K562 (cell line): ENCODE measurements around the gene UBR1. TPM values are rescaled to one million over a fixed set of nuclear protein-coding genes. Genes with fewer than 3 reads are reported as not detected.
A peak's percentile ranks its signal among the peaks of the same experiment; 100 is the strongest.

Experiments used
- ATAC-seq: fragments of 200-7000 bp; cut with Tn5 transposase; 3 replicates; pipeline ENCODE4 v1.9.1; 2020; ENCODE audit warnings: moderate library complexity
- BruUV-seq: library from RNA; stranded (reverse); fragments of 400-500 nt; replicated peaks from 2 replicates; lab custom pipeline; 2021; lab: Mats Ljungman, UMichigan
- CTCF ChIA-PET: fragments of 300-600 bp; formaldehyde crosslinking; extraction: SDS; loops from one replicate; lab custom pipeline; 2021; ENCODE audit warnings: low intra/inter-chr PET ratio; lab: Yijun Ruan, JAX
- POLR2A ChIA-PET: fragments of 300-600, 350-650 bp; sonication (Branson Sonifier 250); formaldehyde crosslinking; extraction: SDS; loops from one replicate; lab custom pipeline; 2021; ENCODE audit warnings: antibody characterized with exemption, inconsistent platforms; lab: Yijun Ruan, JAX
- DNase-seq, 4 experiments: peaks; one replicate each; pipeline versions ENCODE4 v3.0.0 to v3.0.0-alpha.2; 2011 to 2018; ENCODE audit warnings: low spot score in 3 of 4, mixed read lengths in 3 of 4; ENCODE audit errors: extremely low read depth in 1 of 4
- FAIRE-seq: peaks from 2 replicates; lab custom pipeline; 2011; peaks lifted over from hg19 to GRCh38; lab: Jason Lieb, UNC
- H2AFZ ChIP-seq: 2 replicates; pipeline ENCODE4 v1.6.0; 2011; ENCODE audit warnings: low read depth, low read length, control low read depth, inconsistent platforms
- H3K27ac ChIP-seq: fragments of 200-600 bp; 3 replicates; pipeline ENCODE4 v1.8.0; 2011; ENCODE audit warnings: low read depth, mild to moderate bottlenecking, control low read depth, inconsistent platforms, low read length, moderate library complexity, mixed read lengths; ENCODE audit errors: extremely low read depth
- H3K27me3 ChIP-seq, 2 experiments: fragments of 300-600 bp in 1 of 2; 2 replicates in 1 of 2; 3 replicates in 1 of 2; pipeline versions ENCODE4 v1.6.0 to v1.8.0; 2011; ENCODE audit warnings: inconsistent platforms in 2 of 2, low read length in 2 of 2, mild to moderate bottlenecking in 1 of 2, mixed read lengths in 1 of 2, moderate library complexity in 1 of 2; ENCODE audit not compliant: control insufficient read depth in 2 of 2, insufficient read depth in 2 of 2
- H3K36me3 ChIP-seq: fragments of 300-600 bp; 3 replicates; pipeline ENCODE4 v1.8.0; 2011; ENCODE audit warnings: mild to moderate bottlenecking, low read length, inconsistent platforms; ENCODE audit not compliant: control insufficient read depth, insufficient read depth
- H3K4me1 ChIP-seq, 2 experiments: fragments of 200-600 bp in 1 of 2; replicated peaks in 1 of 2; 2 replicates in 1 of 2; 3 replicates in 1 of 2; pipeline versions ENCODE4 v1.5.1 to v1.8.0; 2011; ENCODE audit warnings: inconsistent platforms in 2 of 2, low read length in 2 of 2, mild to moderate bottlenecking in 1 of 2, mixed read lengths in 1 of 2, moderate library complexity in 1 of 2; ENCODE audit not compliant: control insufficient read depth in 2 of 2, insufficient read depth in 2 of 2
- H3K4me2 ChIP-seq: 2 replicates; pipeline ENCODE4 v1.6.1; 2011; ENCODE audit warnings: low read length, control low read depth, inconsistent platforms, mixed read lengths; ENCODE audit not compliant: insufficient read depth
- H3K4me3 ChIP-seq: fragments of 200-600 bp; sonication (generic), shearing (Covaris generic); 2 replicates; pipeline ENCODE4 v1.5.1; 2016; ENCODE audit warnings: control low read depth, inconsistent platforms
- H3K79me2 ChIP-seq: fragments of 200-600 bp; 3 replicates; pipeline ENCODE4 v1.8.0; 2011; ENCODE audit warnings: low read length, inconsistent platforms; ENCODE audit not compliant: control insufficient read depth, insufficient read depth
- H3K9ac ChIP-seq, 2 experiments: 2 replicates each; pipeline versions ENCODE4 v1.6.0 to v1.6.1; 2011; ENCODE audit warnings: low read depth in 2 of 2, low read length in 2 of 2, control low read depth in 1 of 2, inconsistent platforms in 1 of 2, mild to moderate bottlenecking in 1 of 2, mixed read lengths in 1 of 2; ENCODE audit not compliant: insufficient read depth in 1 of 2
- H3K9me1 ChIP-seq: one replicate; pipeline ENCODE4 v1.6.0; 2011; ENCODE audit warnings: inconsistent platforms, mild to moderate bottlenecking, low read length, moderate library complexity; ENCODE audit not compliant: control insufficient read depth, insufficient read depth
- H3K9me3 ChIP-seq: replicated peaks from 2 replicates; pipeline ENCODE4 v1.5.1; 2011; ENCODE audit warnings: low read depth, low read length, inconsistent platforms; ENCODE audit not compliant: control insufficient read depth, insufficient read depth
- H4K20me1 ChIP-seq: replicated peaks from 2 replicates; pipeline ENCODE4 v1.6.1; 2011; ENCODE audit warnings: low read length, inconsistent platforms, mixed read lengths; ENCODE audit not compliant: control insufficient read depth, insufficient read depth
- CEBPB ChIP-seq: fragments of 450-650 bp; IDR thresholded peaks from 2 replicates; pipeline ENCODE4 v1.6.1; 2016; ENCODE audit warnings: missing genetic modification characterization, missing compliant biosample characterization
- CEBPG ChIP-seq, 3 experiments: fragments of 200-800 bp in 1 of 3; sonication (Bioruptor generic) in 1 of 3; sonication (generic) in 1 of 3; formaldehyde crosslinking in 1 of 3; IDR thresholded peaks in 2 of 3; conservative IDR thresholded peaks in 1 of 3; 2 replicates each; pipeline versions ENCODE4 v1.6.1 to v1.8.0; 2016 to 2022; ENCODE audit warnings: missing compliant biosample characterization in 2 of 3, missing genetic modification characterization in 2 of 3, mild to moderate bottlenecking in 1 of 3, missing genetic modification reagents in 1 of 3
- DDX20 ChIP-seq: fragments of 450-650 bp; IDR thresholded peaks from 2 replicates; pipeline ENCODE4 v1.6.1; 2016; ENCODE audit warnings: missing genetic modification characterization, low read depth, mild to moderate bottlenecking, missing compliant biosample characterization, moderate library complexity
- E4F1 ChIP-seq: fragments of 250-450 bp; sonication (Bioruptor Pico); IDR thresholded peaks from 2 replicates; pipeline ENCODE4 v1.5.0; 2021; ENCODE audit warnings: mild to moderate bottlenecking, borderline replicate concordance
- GABPB2 ChIP-seq: fragments of 250-450 bp; sonication (Bioruptor Pico); conservative IDR thresholded peaks from 2 replicates; pipeline ENCODE4 v1.5.1; 2021; ENCODE audit warnings: mild to moderate bottlenecking
- MEIS2 ChIP-seq: fragments of 450-650 bp; IDR thresholded peaks from 2 replicates; pipeline ENCODE4 v1.6.1; 2014; ENCODE audit warnings: mild to moderate bottlenecking; ENCODE audit not compliant: partially characterized antibody
- PBX2 ChIP-seq, 2 experiments: IDR thresholded peaks in 1 of 2; conservative IDR thresholded peaks in 1 of 2; 2 replicates each; pipeline ENCODE4 v1.6.1; 2016; ENCODE audit warnings: low read depth in 2 of 2, mild to moderate bottlenecking in 1 of 2, missing compliant biosample characterization in 1 of 2, missing genetic modification characterization in 1 of 2, moderate library complexity in 1 of 2
- ZNF384 ChIP-seq: IDR thresholded peaks from 2 replicates; pipeline ENCODE4 v1.6.1; 2012; ENCODE audit warnings: low read depth, low read length, improper control_type of control experiment
- WGBS: fragments of 100-300 bp; shearing (Covaris generic); methylation state at CpG from one replicate; pipeline ENCODE4 v1.1.6; 2016; ENCODE audit warnings: low coverage, mixed read lengths; ENCODE audit not compliant: insufficient coverage; ENCODE audit errors: missing lambda C conversion rate; 5-methylcytosine and 5-hydroxymethylcytosine counted together
- in situ Hi-C: fragments of 300-500 bp; cut with MboI; formaldehyde crosslinking; loops from 4 replicates; pipeline ENCODE4 v1.15.0; 2018; ENCODE audit warnings: inconsistent platforms, mixed read lengths
- intact Hi-C: fragments of 100-400 bp; cut with micrococcal nuclease; formaldehyde crosslinking; loops from 2 replicates; pipeline ENCODE4 v1.14.2; 2022
- polyA plus RNA-seq, 8 experiments: library from polyadenylated mRNA; depleted of rRNA in 4 of 8; stranded (reverse) in 5 of 8; unstranded in 3 of 8; fragments of >200 nt; fragmentation: Nextera tagmentation in 2 of 8; fragmentation: Illumina TruSeq in 1 of 8; extraction: Ambion mirVana in 2 of 8; extraction: Trizol in 1 of 8; gene quantifications; 2 replicates each; pipeline versions ENCODE4 v1.2.1 to v1.2.3, GENCODE V29; 2011 to 2014; ENCODE audit warnings: inconsistent platforms in 1 of 8, missing spikeins in 1 of 8
- total RNA-seq, 7 experiments: library from RNA; depleted of rRNA in 6 of 7; stranded (reverse); fragments of >200 nt in 6 of 7; fragmentation: Illumina TruSeq in 2 of 7; extraction: Trizol in 2 of 7; gene quantifications; 2 replicates each; pipeline versions ENCODE4 v1.2.1 to v1.2.3, GENCODE V29; 2011 to 2021; ENCODE audit warnings: low replicate concordance in 1 of 7

Gene UBR1
- total and polyA plus RNA-seq, 9 of the 15 experiments (the other 6 are each of a cell fraction or from before 2014, with no cell fraction given) = 5.8 to 30.7 (median 15.3) TPM

DNA sequence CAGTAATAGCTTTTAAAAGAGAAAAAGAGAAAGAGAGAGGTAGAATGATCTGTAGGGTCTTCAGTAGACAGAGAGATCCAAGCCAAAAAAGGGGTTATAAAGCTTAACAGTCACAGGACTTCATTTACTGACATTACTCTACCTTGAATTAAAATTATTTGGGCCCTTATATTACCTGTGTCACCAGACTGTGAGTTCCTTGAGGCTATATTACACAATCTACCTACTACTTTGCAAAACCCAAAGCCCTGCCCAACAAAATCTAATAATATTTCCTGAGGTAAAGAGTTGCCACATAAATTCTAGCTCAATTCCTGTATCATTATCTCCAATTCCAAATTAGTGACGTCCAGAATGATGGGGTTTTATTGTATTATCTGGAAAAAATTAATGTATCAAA is 1.9 kb downstream of the UBR1 start:
- Histone ChIP-seq H3K4me2 (peak overlapping the region; percentile 96; the same call in 1 of the 2 replicates), H3K9ac (peak overlapping the region in 1 of 2 experiments; percentile 90; a peak in 2 of 4 replicates), H3K4me1 (peaks cover 0 to 27% of the 10 kb centered on the region in 2 experiments; a peak in 3 of 5 replicates), H2AFZ (no peak overlapping the region), H3K27ac (no peak overlapping the region), H3K79me2 (peaks cover 68% of the 10 kb centered on the region), H4K20me1 (no peaks in the 10 kb centered on the region), H3K27me3 (no peaks in the 10 kb centered on the region), H3K4me3 (no peak overlapping the region), H3K9me3 (no peaks in the 10 kb centered on the region), H3K9me1 (no peaks in the 10 kb centered on the region), H3K36me3 (peaks cover 43% of the 10 kb centered on the region; the same call in 2 of the 3 replicates)
- TF ChIP-seq DDX20 (tag) (no peak), CEBPB (0 out of 2 replicates have a peak, but pooled peaks have one; percentile 15), ZNF384 (no peak), CEBPG (CRISPR knock-in tag; IDR thresholded peaks at IDR 0.05) (no peak), CEBPG (tag; conservative IDR thresholded peaks at IDR 0.05 in 1 of 2, IDR thresholded peaks at IDR 0.05 in 1 of 2) (0 out of 4 replicates have a peak, but pooled peaks of 1 of the 2 experiments have one; percentile 16)
- 37% methylated on average over 1 of the region's 1 CpG for WGBS
- no TSS peak for BruUV-seq
- FAIRE-seq (no peak), ATAC-seq (no peak), DNase-seq (no peak)
- in situ Hi-C loops (no loop called here), intact Hi-C loops (loop anchor here (10.0 kb wide), 1 partner anchor 81 kb away; the partner anchor contains the start of gene CCNDBP1)
- ChIA-PET POLR2A (interaction anchor here (0.8 to 1.4 kb wide), 2 partner anchors 10 to 15 kb away, joined by 3 read pairs; no protein-coding TSS in a partner anchor), CTCF (no interaction called here)

GRCh38 chr15:43102187-43102586 is 3.7 kb downstream of the UBR1 start:
- no peak for DNase-seq
- Histone ChIP-seq H2AFZ (no peak overlapping the region), H3K9me1 (no peaks in the 10 kb centered on the region), H3K79me2 (peaks cover 83% of the 10 kb centered on the region), H3K9me3 (no peaks in the 10 kb centered on the region), H3K9ac (no peak overlapping the region), H3K4me3 (no peak overlapping the region), H4K20me1 (no peaks in the 10 kb centered on the region), H3K27me3 (no peaks in the 10 kb centered on the region), H3K36me3 (peaks cover 53% of the 10 kb centered on the region; the same call in 2 of the 3 replicates), H3K4me2 (no peak overlapping the region), H3K27ac (no peak overlapping the region), H3K4me1 (peaks cover 0 to 27% of the 10 kb centered on the region in 2 experiments; a peak in 3 of 5 replicates)
- in situ Hi-C loops = no loop called here
- TF ChIP-seq PBX2 (CRISPR knock-in tag; IDR thresholded peaks at IDR 0.05; ENCODE audit: low read depth) (no peak), PBX2 (tag; conservative IDR thresholded peaks at IDR 0.05; ENCODE audit: low read depth) (peak; percentile 70), GABPB2 (no peak), E4F1 (CRISPR knock-in tag) (no peak), MEIS2 (peak; percentile 65)
- POLR2A ChIA-PET = no interaction called here
- BruUV-seq = no TSS peak
- intact Hi-C loops = loop anchor here (10.0 kb wide), 1 partner anchor 83 kb away; the partner anchor contains the start of gene CCNDBP1
- no peak for ATAC-seq
- WGBS = 72% methylated on average over 1 of the region's 1 CpG
- CTCF ChIA-PET = no interaction called here
- no peak for FAIRE-seq
